T-cell (primary cell): ENCODE data around the gene RNU6-9. TPM values are rescaled to one million over a fixed set of nuclear protein-coding genes. Genes with fewer than 3 reads are reported as not detected.

Experiments
- ATAC-seq, 4 experiments: fragments of 200-7000 bp in 3 of 4; fragments of 150-1000 bp in 1 of 4; cut with Tn5 transposase; replicated peaks in 1 of 4; 1 replicate in 3 of 4; 2 replicates in 1 of 4; pipeline ENCODE4 v1.10.0; 2021; ENCODE audit warnings: moderate library complexity in 3 of 4, mild to moderate bottlenecking in 2 of 4, moderate number of reproducible peaks in 1 of 4
- CTCF ChIA-PET, 2 donors: fragments of 300-600 bp; sonication (Branson Sonifier 250); formaldehyde crosslinking; loops; one replicate each; lab custom pipeline; 2022; ENCODE audit warnings: antibody characterized with exemption in 2 of 2; lab: Charles Lee
- POLR2A ChIA-PET, 2 donors: fragments of 300-600 bp; sonication (Branson Sonifier 250); formaldehyde crosslinking; loops; one replicate each; lab custom pipeline; 2022; ENCODE audit warnings: antibody characterized with exemption in 2 of 2; lab: Charles Lee
- DNase-seq, 35 experiments: peaks; one replicate each; pipeline versions ENCODE4 v3.0.0 to v3.0.0-alpha.2; 2013 to 2023
- H3K27ac ChIP-seq: one replicate; pipeline ENCODE4 v1.5.1; 2013; ENCODE audit warnings: low read length
- H3K27me3 ChIP-seq, 2 experiments: replicated peaks in 1 of 2; 1 replicate in 1 of 2; 2 replicates in 1 of 2; pipeline versions ENCODE4 v1.6.1 to v1.7.0; 2013; ENCODE audit warnings: low read length in 1 of 2, mixed read lengths in 1 of 2; ENCODE audit not compliant: control insufficient read depth in 2 of 2, insufficient read depth in 2 of 2; ENCODE audit errors: extremely low read depth in 1 of 2
- H3K36me3 ChIP-seq, 2 donors: 1 replicate in 1 of 2; 2 replicates in 1 of 2; pipeline versions ENCODE4 v1.6.1 to v1.7.0; 2013; ENCODE audit warnings: low read length in 1 of 2; ENCODE audit not compliant: control insufficient read depth in 2 of 2, insufficient read depth in 1 of 2; ENCODE audit errors: extremely low read depth in 1 of 2
- H3K4me1 ChIP-seq, 2 experiments: 1 replicate in 1 of 2; 2 replicates in 1 of 2; pipeline versions ENCODE4 v1.6.1 to v1.7.0; 2013; ENCODE audit warnings: low read length in 2 of 2, mixed read lengths in 1 of 2; ENCODE audit not compliant: insufficient read depth in 2 of 2, control insufficient read depth in 1 of 2; ENCODE audit errors: extremely low read depth in 1 of 2
- H3K4me3 ChIP-seq, 2 donors: 1 replicate in 1 of 2; 2 replicates in 1 of 2; pipeline versions ENCODE4 v1.5.1 to v1.7.0; 2013; ENCODE audit warnings: mild to moderate bottlenecking in 2 of 2, low read length in 1 of 2, moderate library complexity in 1 of 2; ENCODE audit not compliant: control insufficient read depth in 1 of 2; ENCODE audit errors: extremely low read depth in 1 of 2
- H3K9me3 ChIP-seq: 2 replicates; pipeline ENCODE4 v1.7.0; 2013
- H3K27ac Mint-ChIP-seq, 2 donors: one replicate each; pipeline ENCODE4 v1.8.0; 2020 to 2021; ENCODE audit warnings: mild to moderate bottlenecking in 2 of 2, mixed read lengths in 2 of 2
- H3K27me3 Mint-ChIP-seq, 2 donors: one replicate each; pipeline ENCODE4 v1.8.0; 2021 to 2022; ENCODE audit warnings: mixed read lengths in 2 of 2
- H3K36me3 Mint-ChIP-seq: one replicate; pipeline ENCODE4 v1.8.0; 2021; ENCODE audit warnings: mixed read lengths
- H3K4me1 Mint-ChIP-seq, 3 donors: one replicate each; pipeline ENCODE4 v1.8.0; 2020 to 2022; ENCODE audit warnings: mixed read lengths in 3 of 3, mild to moderate bottlenecking in 1 of 3
- H3K4me3 Mint-ChIP-seq, 3 donors: one replicate each; pipeline ENCODE4 v1.8.0; 2020 to 2022; ENCODE audit warnings: mild to moderate bottlenecking in 3 of 3, mixed read lengths in 3 of 3, moderate library complexity in 3 of 3
- H3K9me3 Mint-ChIP-seq, 3 donors: one replicate each; pipeline ENCODE4 v1.8.0; 2020 to 2022; ENCODE audit warnings: mixed read lengths in 3 of 3
- WGBS: methylation state at CpG from one replicate; pipeline ENCODE4 v1.1.5; 2013; ENCODE audit warnings: missing lambda C conversion rate; ENCODE audit not compliant: insufficient coverage; 5-methylcytosine and 5-hydroxymethylcytosine counted together
- total RNA-seq, 35 experiments: library from RNA in 6 of 35; stranded (reverse) in 6 of 35; fragments of 120-200 nt in 1 of 35; gene quantifications; one replicate each; pipeline versions ENCODE4 v1.2.1 to v1.2.4 and lab custom pipeline; 2013 to 2026

The RNU6-9 gene
- total RNA-seq (not detected), total RNA-seq (lab: John Stamatoyannopoulos, UW) (0.08 to 1.2 (median 0.45) reads per million in 29 experiments)
- total RNA-seq (2013), result not detected

GRCh38 chr19:892894-893689 lies at the start of gene RNU6-9, which contains the start of gene MED16:
Gene RNU6-9, plus strand, starts transcription at chr19:893484.
Gene MED16, minus strand, starts transcription at chr19:893187. Its CDS starts 2,056 bp downstream, at chr19:891131.
- peaks cover 0 to 46% of the 10 kb centered on the region in 2 experiments for H3K4me1 ChIP-seq
- ChIA-PET CTCF (interaction anchor here in 1 of 2 donors (0.9 to 1.2 kb wide), 4 partner anchors 14 to 30 kb away, joined by 3 to 5 read pairs (median 4); no protein-coding TSS in a partner anchor), POLR2A (interaction anchor here in 1 of 2 donors (0.8 to 1.2 kb wide), 2 partner anchors 12 to 121 kb away, joined by 3 to 6 read pairs; no protein-coding TSS in a partner anchor)
- no peaks in the 10 kb centered on the region for H3K27me3 ChIP-seq
- H3K4me3 ChIP-seq, result peak within 1 kb of the TSS; percentile 64 to 75
- H3K9me3 ChIP-seq, result no peaks in the 10 kb centered on the region
- peaks cover 14 to 51% (median 23%) of the 10 kb centered on the region in 3 donors for H3K4me1 Mint-ChIP-seq
- ATAC-seq (peak; percentile 80 to 92 (median 88)), DNase-seq (peak; percentile 83 to 96 (median 89))
- H3K4me3 Mint-ChIP-seq, result peak within 1 kb of the TSS; percentile 85 to 93 (median 87)
- 2% methylated on average over 60 of the region's 69 CpGs for WGBS
- H3K9me3 Mint-ChIP-seq, result no peaks in the 10 kb centered on the region
- H3K36me3 ChIP-seq, result peaks cover 11 to 36% of the 10 kb centered on the region in 2 donors
- H3K27me3 Mint-ChIP-seq, result peaks cover 0 to 4% of the 10 kb centered on the region in 2 donors
- peak within 1 kb of the TSS; percentile 89 for H3K27ac ChIP-seq
- peaks cover 12% of the 10 kb centered on the region for H3K36me3 Mint-ChIP-seq
- H3K27ac Mint-ChIP-seq, result peak within 1 kb of the TSS; percentile 99 to 100

GRCh38 chr19:843836-844545 lies 49.3 kb upstream of the RNU6-9 start:
- CTCF ChIA-PET, result no interaction called here
- no peak overlapping the region for H3K27ac ChIP-seq
- Mint-ChIP-seq H3K9me3 (no peaks in the 10 kb centered on the region), H3K27me3 (peaks cover 31 to 55% of the 10 kb centered on the region in 2 donors), H3K27ac (no peak overlapping the region), H3K36me3 (no peaks in the 10 kb centered on the region), H3K4me3 (peak overlapping the region in 1 of 3 donors; percentile 67), H3K4me1 (peaks cover 3 to 12% (median 8%) of the 10 kb centered on the region in 3 donors)
- H3K4me3 ChIP-seq, result no peak overlapping the region
- no peaks in the 10 kb centered on the region for H3K9me3 ChIP-seq
- peaks cover 0 to 18% of the 10 kb centered on the region in 2 experiments for H3K4me1 ChIP-seq
- H3K27me3 ChIP-seq, result peaks cover 0 to 74% of the 10 kb centered on the region in 2 experiments
- H3K36me3 ChIP-seq, result no peaks in the 10 kb centered on the region
- POLR2A ChIA-PET, result no interaction called here
- DNase-seq (no peak), ATAC-seq (no peak)
- WGBS, result 24% methylated on average over 26 of the region's 70 CpGs

- H3K36me3 ChIP-seq, result no peaks in the 10 kb centered on the region
- H3K4me1 ChIP-seq, result peaks cover 0 to 18% of the 10 kb centered on the region in 2 experiments
- H3K27ac ChIP-seq, result no peak overlapping the region
- no peaks in the 10 kb centered on the region for H3K36me3 Mint-ChIP-seq
- 32% methylated on average over 5 of the region's 11 CpGs for WGBS
- ChIA-PET POLR2A (no interaction called here), CTCF (no interaction called here)
- H3K9me3 ChIP-seq, result no peaks in the 10 kb centered on the region
- DNase-seq (no peak), ATAC-seq (peak in 2 of 4 experiments; percentile 37 to 67)
- H3K4me3 Mint-ChIP-seq, result peak overlapping the region in 1 of 3 donors; percentile 67
- no peak overlapping the region for H3K27ac Mint-ChIP-seq
- H3K27me3 Mint-ChIP-seq, result peaks cover 31 to 60% of the 10 kb centered on the region in 2 donors
- H3K27me3 ChIP-seq, result peaks cover 0 to 77% of the 10 kb centered on the region in 2 experiments
- no peak overlapping the region for H3K4me3 ChIP-seq
- H3K9me3 Mint-ChIP-seq, result no peaks in the 10 kb centered on the region
- peaks cover 3 to 12% (median 8%) of the 10 kb centered on the region in 3 donors for H3K4me1 Mint-ChIP-seq
Observed at GRCh38 chr19:844546-844971, 48.7 kb upstream of the RNU6-9 start.

- no peak for ATAC-seq
- Histone ChIP-seq H3K36me3 (no peaks in the 10 kb centered on the region), H3K4me3 (no peak overlapping the region), H3K4me1 (peaks cover 0 to 18% of the 10 kb centered on the region in 2 experiments), H3K27me3 (peaks cover 0 to 83% of the 10 kb centered on the region in 2 experiments), H3K27ac (no peak overlapping the region), H3K9me3 (no peaks in the 10 kb centered on the region)
- H3K27me3 Mint-ChIP-seq, result peaks cover 31 to 65% of the 10 kb centered on the region in 2 donors
- peak overlapping the region in 1 of 2 donors; percentile 73 for H3K27ac Mint-ChIP-seq
- CTCF ChIA-PET, result no interaction called here
- no peaks in the 10 kb centered on the region for H3K9me3 Mint-ChIP-seq
- POLR2A ChIA-PET, result interaction anchor here in 1 of 2 donors (0.5 kb wide), 1 partner anchor 395 kb away, joined by 3 read pairs; no protein-coding TSS in a partner anchor
- peaks cover 3 to 12% (median 8%) of the 10 kb centered on the region in 3 donors for H3K4me1 Mint-ChIP-seq
- DNase-seq, result no peak
- no peak overlapping the region for H3K4me3 Mint-ChIP-seq
- H3K36me3 Mint-ChIP-seq, result no peaks in the 10 kb centered on the region
- 83% methylated on average over 28 of the region's 37 CpGs for WGBS
Observed at GRCh38 chr19:845707-846521, 47.4 kb upstream of the RNU6-9 start.

- H3K4me1 Mint-ChIP-seq, result peaks cover 3 to 7% (median 3%) of the 10 kb centered on the region in 3 donors
- ATAC-seq (no peak), DNase-seq (no peak)
- Histone ChIP-seq H3K36me3 (no peaks in the 10 kb centered on the region), H3K4me1 (peaks cover 0 to 13% of the 10 kb centered on the region in 2 experiments), H3K27ac (no peak overlapping the region), H3K4me3 (no peak overlapping the region), H3K27me3 (peaks cover 0 to 91% of the 10 kb centered on the region in 2 experiments), H3K9me3 (no peaks in the 10 kb centered on the region)
- no peaks in the 10 kb centered on the region for H3K36me3 Mint-ChIP-seq
- no peaks in the 10 kb centered on the region for H3K9me3 Mint-ChIP-seq
- no peak overlapping the region for H3K27ac Mint-ChIP-seq
- peaks cover 27 to 59% of the 10 kb centered on the region in 2 donors for H3K27me3 Mint-ChIP-seq
- H3K4me3 Mint-ChIP-seq, result no peak overlapping the region
- 38% methylated on average over 12 of the region's 12 CpGs for WGBS
- ChIA-PET POLR2A (no interaction called here), CTCF (no interaction called here)
Observed at GRCh38 chr19:848386-848921, 44.8 kb upstream of the RNU6-9 start.
